Ascending aorta (tissue), 2 donors: Measurements from ENCODE around the gene SNAI3. TPM values are rescaled to one million over a fixed set of nuclear protein-coding genes. Genes with fewer than 3 reads are reported as not detected.
"Not testable (repeated sequence)": the region's sequence is repeated elsewhere in the genome, so short reads cannot be mapped to it uniquely, and the experiment has no call there.

Source experiments
- DNase-seq, 2 donors: peaks; one replicate each; pipeline ENCODE4 v3.0.0-alpha.2; 2019; ENCODE audit warnings: low spot score in 2 of 2
- H3K27ac ChIP-seq, 2 donors: fragments of 200-600 bp; sonication (generic); one replicate each; pipeline ENCODE4 v1.5.1; 2016 to 2017; ENCODE audit warnings: mild to moderate bottlenecking in 1 of 2
- H3K27me3 ChIP-seq: fragments of 200-600 bp; sonication (generic); one replicate; pipeline ENCODE4 v1.5.1; 2017
- H3K36me3 ChIP-seq, 2 donors: fragments of 200-600 bp; sonication (generic); one replicate each; pipeline ENCODE4 v1.5.1; 2016
- H3K4me1 ChIP-seq, 2 donors: fragments of 200-600 bp; sonication (generic); one replicate each; pipeline ENCODE4 v1.5.1; 2016 to 2017; ENCODE audit warnings: mild to moderate bottlenecking in 1 of 2
- H3K4me3 ChIP-seq, 2 donors: fragments of 200-600 bp; sonication (generic); one replicate each; pipeline ENCODE4 v1.5.1; 2016 to 2017; ENCODE audit warnings: mild to moderate bottlenecking in 1 of 2
- H3K9me3 ChIP-seq, 2 donors: fragments of 200-600 bp; sonication (generic); one replicate each; pipeline ENCODE4 v1.5.1; 2016
- CTCF ChIP-seq, 3 experiments: fragments of 200-600 bp in 2 of 3; fragments of 450-650 bp in 1 of 3; sonication (generic) in 2 of 3; IDR thresholded peaks; one replicate each; pipeline ENCODE4 v1.5.1; 2016 to 2019; ENCODE audit warnings: antibody characterized with exemption in 3 of 3, mild to moderate bottlenecking in 1 of 3, moderate library complexity in 1 of 3
- intact Hi-C: fragments of 100-400 bp; cut with DNase I; formaldehyde crosslinking; loops from one replicate; pipeline ENCODE4 v1.15.1; 2023
- total RNA-seq: library from RNA; depleted of rRNA; stranded (reverse); fragments of >200 nt; gene quantifications from one replicate; pipeline ENCODE4 v1.1.0, GENCODE V29; 2016

Gene SNAI3
- total RNA-seq, 1 donor from 2014 or later = not detected

GRCh38 chr16:88671806-88672205 is 14.5 kb downstream of the SNAI3 start:
- intact Hi-C loops = no loop called here
- Histone ChIP-seq H3K9me3 (no peaks in the 10 kb centered on the region), H3K27me3 (no peaks in the 10 kb centered on the region), H3K36me3 (no peaks in the 10 kb centered on the region), H3K4me1 (no peaks in the 10 kb centered on the region), H3K4me3 (no peak overlapping the region), H3K27ac (no peak overlapping the region)
- TF ChIP-seq CTCF (IDR thresholded peaks at IDR 0.05) = no peak
- no peak for DNase-seq

DNA sequence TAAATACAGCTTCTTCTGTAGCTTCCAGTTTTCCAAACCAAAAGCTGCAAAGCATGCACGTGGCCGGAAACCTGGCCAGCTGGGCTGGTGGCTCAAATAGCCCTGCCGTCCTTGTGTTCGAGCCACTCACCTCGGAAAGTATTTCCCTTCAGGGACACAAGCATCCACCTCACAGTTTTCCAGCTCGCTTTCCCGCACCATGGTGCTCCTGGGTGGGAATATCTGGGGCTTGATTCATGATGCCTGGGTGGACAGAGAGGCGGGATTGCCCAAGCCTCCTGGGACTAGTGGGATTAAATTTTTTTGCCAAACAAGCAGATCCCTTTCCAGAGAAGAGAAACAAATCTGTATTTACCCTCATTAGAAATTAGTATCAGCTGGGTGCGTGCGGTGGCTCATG is 16.3 kb downstream of the SNAI3 start:
- Histone ChIP-seq H3K4me1 (no peaks in the 10 kb centered on the region), H3K27ac (no peak overlapping the region), H3K4me3 (no peak overlapping the region), H3K27me3 (no peaks in the 10 kb centered on the region), H3K9me3 (no peaks in the 10 kb centered on the region), H3K36me3 (no peaks in the 10 kb centered on the region)
- no peak for TF ChIP-seq CTCF (IDR thresholded peaks at IDR 0.05)
- DNase-seq = no peak
- intact Hi-C loops = no loop called here

DNA sequence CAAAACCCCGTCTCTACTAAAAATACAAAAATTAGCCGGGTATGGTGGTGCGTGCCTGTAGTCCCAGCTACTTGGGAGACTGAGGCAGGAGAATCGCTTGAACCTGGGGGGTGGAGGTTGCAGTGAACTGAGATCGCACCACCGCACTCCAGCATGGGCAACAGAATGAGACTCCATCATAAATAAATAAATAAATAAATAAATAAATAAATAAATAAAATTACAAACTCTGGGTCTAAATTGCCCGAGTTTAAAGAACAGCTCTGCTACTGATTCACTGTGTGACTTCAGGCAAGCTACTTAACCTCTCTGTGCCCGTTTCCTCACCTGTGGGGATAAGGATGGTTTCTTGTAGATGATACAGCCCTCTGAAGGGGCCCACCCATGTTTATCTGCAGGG is 16.8 kb downstream of the SNAI3 start:
- H3K4me3 ChIP-seq, H3K4me1 ChIP-seq, intact Hi-C loops, H3K36me3 ChIP-seq, DNase-seq, H3K27me3 ChIP-seq, H3K27ac ChIP-seq, H3K9me3 ChIP-seq: not testable (repeated sequence)

- intact Hi-C loops = no loop called here
- TF ChIP-seq CTCF (IDR thresholded peaks at IDR 0.05) = no peak
- no peaks in the 10 kb centered on the region for H3K27me3 ChIP-seq
- no peaks in the 10 kb centered on the region for H3K9me3 ChIP-seq
- H3K4me3 ChIP-seq = no peak overlapping the region
- H3K4me1 ChIP-seq = peaks cover 0 to 6% of the 10 kb centered on the region in 2 donors
- no peak for DNase-seq
- no peaks in the 10 kb centered on the region for H3K36me3 ChIP-seq
- no peak overlapping the region for H3K27ac ChIP-seq
Measured at GRCh38 chr16:88667461-88667860, 18.8 kb downstream of the SNAI3 start.

DNA sequence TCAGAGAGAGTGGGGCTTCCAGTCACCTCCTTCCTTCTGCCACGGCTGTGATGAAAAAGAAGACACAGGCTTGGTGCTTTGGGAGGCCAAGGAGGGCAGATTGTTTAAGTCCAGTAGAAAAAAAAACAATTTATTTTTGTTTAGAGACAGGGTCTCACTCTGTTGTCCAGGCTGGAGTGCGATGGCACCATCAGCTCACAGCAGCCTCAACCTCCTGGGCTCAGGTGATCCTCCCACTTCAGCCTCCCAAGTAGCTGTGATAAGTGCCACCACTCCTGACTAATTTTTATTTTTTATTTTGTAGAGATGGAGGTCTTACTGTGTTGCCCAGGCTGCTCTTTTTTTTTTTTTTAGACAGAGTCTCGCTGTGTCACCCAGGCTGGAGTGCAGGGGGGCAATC is 20.7 kb downstream of the SNAI3 start:
- Histone ChIP-seq H3K4me3 (no peak overlapping the region), H3K36me3 (no peaks in the 10 kb centered on the region), H3K9me3 (no peaks in the 10 kb centered on the region), H3K27ac (no peak overlapping the region), H3K27me3 (no peaks in the 10 kb centered on the region), H3K4me1 (peaks cover 0 to 11% of the 10 kb centered on the region in 2 donors)
- intact Hi-C loops = no loop called here
- no peak for DNase-seq
- TF ChIP-seq CTCF (IDR thresholded peaks at IDR 0.05) = no peak

DNA sequence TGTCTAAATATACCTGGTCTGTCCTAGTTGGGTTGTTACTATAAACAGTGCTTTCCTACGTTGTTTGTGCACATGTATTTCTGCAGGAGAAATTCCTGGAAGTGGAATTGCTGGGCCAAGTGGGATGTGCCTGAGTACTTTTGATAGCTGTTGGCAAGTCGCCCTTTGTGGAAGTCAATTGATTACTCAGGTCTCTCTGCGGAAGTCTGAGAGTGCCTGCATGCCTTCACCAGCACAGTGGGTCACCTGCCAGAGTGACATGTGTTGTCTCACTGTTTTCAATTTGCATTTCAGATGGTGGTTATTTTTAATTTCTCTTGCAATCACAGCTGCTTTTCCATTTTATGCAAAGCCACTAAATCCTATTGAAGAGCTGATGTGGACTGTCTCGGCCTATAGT is 21.2 kb downstream of the SNAI3 start:
- Histone ChIP-seq H3K27ac (no peak overlapping the region), H3K36me3 (no peaks in the 10 kb centered on the region), H3K27me3 (no peaks in the 10 kb centered on the region), H3K9me3 (no peaks in the 10 kb centered on the region), H3K4me1 (peaks cover 0 to 11% of the 10 kb centered on the region in 2 donors), H3K4me3 (no peak overlapping the region)
- TF ChIP-seq CTCF (IDR thresholded peaks at IDR 0.05) = no peak
- DNase-seq = no peak
- intact Hi-C loops = no loop called here
